Astrocyte of the hippocampus (primary cell): Measurements from ENCODE around the gene RALGPS1.

Experiments
- DNase-seq: peaks from one replicate; pipeline ENCODE4 v3.0.0; 2011; ENCODE audit warnings: low read depth, low spot score

RALGPS1 gene

DNA sequence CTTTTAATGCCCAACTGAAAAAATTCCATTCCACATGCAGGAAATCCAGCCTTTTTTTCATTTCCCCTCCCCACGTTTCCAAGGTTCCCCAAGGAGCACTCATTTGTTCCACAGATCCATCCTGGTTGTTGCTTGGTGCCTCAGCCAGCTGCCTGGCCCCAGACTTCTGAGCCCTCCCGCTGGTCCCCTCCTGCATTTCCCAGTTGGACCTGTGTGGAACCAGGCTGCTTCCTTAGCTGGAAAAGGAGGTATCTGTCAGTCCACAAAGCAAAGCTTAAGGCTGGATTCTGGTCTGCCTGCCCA, 163.0 kb downstream of the RALGPS1 start:
- no peak for DNase-seq

DNA sequence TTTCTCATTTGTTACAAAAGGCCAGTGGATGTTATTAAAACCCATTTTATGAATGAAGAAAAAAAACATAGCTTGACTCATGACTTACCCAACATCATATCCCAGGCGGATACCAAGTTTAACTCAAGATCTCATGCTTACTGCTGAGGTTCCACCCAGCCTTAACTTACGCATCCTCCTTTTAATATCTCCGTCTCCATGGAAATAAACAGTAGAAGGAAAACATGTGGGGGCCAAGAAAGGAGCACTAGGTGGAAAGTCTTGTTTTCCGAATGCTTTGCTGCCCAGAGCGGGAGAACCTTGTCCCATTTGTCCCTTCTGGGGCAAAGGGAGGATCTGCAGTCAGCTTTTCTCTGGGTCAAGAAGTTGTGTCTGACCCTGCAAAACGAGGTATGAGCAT, 163.8 kb downstream of the RALGPS1 start:
- no peak for DNase-seq

DNA sequence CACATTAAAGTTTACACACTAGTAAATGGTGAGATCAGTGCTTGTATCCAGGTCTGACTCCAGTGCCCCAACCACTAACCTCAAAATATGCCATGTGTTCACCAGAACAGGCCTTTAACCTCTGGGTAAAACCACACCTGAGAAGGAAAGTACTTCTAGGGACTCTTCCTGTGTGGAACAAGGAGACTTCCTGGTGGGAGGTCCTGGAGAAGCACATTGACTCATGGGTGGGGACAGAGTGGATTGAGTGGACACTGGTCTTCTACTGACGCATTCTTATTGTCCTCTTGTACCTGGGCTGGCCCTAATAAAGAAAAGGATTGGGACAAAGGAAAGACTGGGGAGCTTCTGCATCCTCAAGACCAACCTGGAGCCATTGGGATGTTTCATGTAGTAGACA, 164.4 kb downstream of the RALGPS1 start:
- DNase-seq, result no peak

DNA sequence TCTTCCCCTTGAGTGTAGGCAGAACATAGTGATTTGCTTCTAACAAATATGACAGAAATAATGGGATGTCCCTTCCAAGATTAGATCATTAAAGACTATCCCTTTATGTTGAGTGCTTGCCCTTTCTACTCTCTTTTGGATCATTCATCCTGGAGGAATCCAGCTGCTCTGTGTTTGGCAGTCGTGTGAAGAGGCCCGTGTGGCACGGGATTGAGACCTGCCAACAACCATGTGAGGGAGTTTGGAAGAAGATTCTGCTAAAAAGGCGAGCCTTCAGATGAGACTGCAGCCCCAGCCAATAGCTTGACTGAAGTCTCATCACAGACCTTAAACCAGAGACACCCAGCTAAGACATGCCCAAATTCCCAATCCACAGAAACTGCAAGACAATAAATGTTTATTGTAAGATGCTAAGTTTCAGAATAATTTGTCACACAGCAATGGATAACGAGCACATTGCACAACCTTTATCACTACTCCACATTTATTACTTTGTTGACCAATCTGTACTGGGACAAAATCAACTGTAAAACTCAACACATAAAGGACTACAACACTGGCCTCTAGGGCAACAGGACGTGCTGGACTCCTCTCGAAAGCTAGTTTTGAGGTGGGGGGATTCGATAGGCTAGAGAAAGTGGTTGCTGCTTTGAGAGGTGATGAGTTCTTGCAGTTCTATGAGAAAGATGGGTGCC, 165.0 kb downstream of the RALGPS1 start:
- DNase-seq, result no peak

DNA sequence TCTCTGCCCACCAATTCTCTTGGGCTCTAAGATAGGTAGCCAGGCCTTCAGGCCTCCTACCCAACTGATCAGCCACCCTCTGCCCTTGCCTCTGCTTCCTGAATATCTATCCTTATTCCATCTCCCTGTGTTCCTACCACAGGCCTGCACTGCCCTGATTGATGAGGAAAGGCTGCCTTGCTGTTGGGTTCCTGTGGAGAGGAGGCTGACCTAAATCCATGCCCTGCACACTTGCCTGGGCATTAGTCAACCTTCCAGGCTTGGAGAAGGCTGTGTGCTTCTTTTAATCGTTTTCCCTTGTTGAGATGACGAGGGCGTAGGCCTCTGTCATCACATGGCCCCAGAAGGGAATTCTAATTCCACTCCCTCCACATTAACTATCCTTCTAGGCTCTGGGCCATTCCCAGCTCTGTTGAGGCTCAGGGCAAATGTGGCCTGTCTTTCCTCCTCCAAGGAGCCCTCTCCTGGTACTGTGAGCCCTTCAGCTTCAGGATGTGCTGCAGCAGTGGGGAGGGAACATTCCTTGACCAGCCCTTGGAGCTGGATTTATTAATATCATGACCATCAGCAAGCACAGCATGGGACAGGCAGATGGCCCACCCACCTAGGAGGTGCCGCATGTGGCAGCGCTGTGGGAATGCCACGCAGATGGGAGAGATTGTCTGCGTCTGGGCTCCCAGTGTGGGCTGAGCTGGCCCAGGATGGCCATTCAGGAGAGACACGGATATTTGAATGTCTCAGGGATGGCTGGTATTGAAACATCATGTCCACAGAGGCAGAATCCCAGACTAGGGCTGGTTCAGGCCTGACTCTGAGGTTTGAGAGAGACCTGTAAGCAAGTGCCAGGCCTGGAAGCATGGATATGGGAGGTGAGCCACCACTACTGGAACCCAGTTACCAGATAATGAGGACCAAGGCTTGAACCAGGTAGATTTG, 166.9 kb downstream of the RALGPS1 start:
- no peak for DNase-seq

DNA sequence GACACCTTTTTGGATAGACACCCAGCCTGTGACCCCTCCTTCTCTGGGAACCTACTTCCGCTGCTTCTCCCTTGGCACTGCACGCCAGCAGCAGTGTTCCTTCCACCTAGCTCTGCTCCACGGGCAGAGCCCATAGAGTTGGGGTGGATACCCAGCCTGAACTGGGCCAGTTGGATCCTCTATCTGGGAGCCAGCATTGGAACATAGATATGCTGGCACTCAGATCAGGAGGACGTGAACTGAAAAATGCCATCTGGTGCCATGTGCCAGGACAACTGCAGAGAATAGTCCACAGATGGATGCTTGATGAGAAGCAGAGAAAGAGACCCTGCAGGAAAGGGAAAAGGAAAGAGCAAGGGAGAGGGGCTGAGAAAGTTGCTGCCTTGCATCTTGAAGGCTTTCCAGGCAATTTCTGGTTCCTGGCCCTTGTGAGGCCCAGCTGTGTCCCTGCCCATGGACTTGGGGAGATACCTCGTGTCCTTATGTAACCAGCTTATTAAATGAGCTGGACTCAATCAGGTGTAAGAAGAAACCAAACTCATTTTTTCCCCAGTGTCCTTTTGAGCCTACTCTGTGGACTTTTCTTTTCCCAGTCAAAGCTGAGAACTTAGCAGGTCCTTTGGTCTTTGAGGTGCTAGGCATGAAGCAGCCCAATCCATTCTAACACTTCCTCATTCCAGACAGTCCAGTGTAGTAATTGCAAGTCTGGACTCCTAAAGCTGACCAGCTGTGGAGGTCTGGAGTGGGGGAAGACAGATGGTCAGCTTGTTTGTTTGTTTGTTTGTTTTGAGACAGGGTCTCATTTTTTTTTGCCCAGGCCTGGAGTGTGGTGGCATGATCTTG, 168.8 kb downstream of the RALGPS1 start:
- DNase-seq, result no peak

DNA sequence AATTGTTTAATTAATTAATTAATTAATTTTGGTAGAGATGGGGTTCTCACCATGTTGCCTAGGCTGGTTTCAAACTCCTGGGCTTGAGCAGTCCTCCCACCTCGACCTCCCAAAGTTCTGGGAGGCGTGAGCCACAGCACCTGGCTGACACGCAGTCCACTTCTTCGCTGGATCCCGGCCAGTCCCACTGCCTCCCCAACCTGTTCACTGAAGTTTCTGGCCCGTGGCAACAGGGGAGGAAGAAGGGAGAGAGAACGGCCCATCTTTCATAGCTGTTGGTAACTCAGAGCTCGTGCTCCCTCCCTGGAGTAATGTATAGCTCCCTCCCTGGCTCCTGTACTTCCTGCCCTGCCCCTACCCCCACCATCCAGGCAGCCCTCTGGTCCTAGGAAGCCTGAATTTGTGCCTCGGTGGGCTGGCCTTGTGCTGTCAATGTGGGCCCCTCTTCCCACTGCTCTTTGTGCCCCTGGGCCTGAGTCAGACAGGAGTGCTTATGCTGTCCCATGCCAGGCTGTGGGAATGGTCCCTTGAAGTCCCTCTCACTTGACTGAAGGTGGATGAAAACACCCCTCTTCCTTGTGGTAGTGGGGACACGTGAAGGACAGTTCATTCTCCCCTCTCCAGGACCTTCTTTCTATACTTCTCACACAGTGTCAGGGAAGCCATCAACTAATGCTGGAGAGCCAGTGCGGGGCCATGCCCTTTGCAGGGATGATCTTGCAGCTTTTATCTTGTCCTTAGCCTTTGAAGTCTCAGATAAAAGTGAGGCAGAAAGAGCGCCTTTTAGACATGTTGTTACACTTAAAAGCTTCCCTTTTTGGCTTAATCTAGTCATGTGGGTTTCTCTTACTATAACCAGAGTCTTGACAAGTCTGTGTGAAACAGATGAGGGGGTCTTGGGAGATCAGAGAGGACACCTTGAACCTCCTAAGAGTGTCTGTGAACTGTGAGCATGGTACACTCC, 169.8 kb downstream of the RALGPS1 start:
- no peak for DNase-seq

DNA sequence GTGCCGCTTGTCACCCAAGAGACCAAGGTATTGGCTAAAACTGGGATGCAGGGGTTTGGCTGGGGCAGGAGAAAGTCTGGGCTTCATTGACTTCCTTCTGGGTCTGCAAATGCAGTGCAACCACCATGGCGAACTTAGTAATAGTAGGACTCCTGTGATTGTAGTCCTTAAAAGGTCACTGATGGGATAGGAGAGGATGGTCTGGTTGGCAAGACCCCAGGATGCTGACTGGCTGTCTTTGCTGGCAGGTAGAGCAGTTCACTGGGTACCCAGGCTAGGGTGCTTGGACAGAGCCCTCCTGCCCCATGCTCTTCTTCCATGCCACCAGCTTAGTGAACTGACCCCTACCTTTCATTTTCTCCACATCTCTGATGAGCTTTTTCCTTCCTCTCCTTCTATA, 170.6 kb downstream of the RALGPS1 start:
- DNase-seq, result no peak

DNA sequence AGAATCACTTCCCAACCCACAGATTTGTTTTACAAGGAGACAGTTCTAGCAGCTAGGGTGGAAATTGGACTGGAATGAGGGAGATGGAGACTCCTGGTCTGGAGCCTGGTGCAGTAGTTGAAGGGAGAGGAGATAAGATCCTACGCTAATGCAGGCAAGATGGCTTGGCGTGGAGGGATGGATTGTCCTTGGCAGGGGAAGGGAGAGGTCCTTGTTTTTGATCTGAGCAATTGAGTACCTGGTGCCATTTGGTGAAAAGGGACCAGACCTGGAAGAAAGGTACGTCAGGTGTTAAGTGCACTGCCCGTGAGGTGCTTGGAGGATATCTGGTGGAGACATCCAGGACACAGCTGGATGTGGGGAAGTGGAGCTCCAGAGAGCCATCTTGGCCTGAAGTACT, 172.2 kb downstream of the RALGPS1 start:
- DNase-seq, result no peak

DNA sequence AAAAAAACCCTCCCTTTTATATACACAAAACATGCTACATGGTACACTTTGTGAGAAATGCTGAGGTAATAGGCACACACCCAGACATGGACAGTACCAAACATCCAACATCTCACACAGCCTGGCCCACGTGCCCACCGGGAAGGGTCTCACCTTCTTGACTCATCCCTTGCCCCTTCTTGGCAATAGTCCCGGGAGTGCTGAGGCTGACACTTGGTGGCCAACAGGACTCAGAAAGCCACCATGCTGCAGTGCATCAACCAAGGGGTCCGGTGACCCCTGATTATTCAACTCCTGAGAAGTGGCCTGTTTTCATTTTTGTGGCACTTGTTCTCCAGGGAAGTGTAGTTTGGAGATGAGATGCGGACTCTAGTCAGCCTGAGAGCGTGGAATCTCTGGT, 172.8 kb downstream of the RALGPS1 start:
- no peak for DNase-seq

DNA sequence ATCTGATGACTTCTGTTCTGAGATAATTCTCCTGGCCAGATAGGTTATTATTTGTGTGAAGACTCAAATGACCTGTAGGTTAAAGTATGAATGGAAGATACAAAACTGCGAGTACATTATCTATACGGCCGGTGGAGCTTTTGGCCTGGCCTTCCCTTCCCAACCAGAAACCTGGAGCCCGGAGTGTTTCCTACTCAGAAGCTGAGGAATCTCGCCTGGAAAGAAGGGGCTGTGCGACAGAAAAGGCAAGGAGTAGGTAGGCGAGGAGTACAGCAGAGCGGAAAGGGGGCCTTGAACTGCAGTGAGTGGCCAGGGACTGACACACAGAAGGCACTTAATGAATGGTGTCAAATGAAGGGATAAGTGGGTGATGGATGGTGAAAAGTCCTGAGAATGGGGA, 173.3 kb downstream of the RALGPS1 start:
- no peak for DNase-seq

DNA sequence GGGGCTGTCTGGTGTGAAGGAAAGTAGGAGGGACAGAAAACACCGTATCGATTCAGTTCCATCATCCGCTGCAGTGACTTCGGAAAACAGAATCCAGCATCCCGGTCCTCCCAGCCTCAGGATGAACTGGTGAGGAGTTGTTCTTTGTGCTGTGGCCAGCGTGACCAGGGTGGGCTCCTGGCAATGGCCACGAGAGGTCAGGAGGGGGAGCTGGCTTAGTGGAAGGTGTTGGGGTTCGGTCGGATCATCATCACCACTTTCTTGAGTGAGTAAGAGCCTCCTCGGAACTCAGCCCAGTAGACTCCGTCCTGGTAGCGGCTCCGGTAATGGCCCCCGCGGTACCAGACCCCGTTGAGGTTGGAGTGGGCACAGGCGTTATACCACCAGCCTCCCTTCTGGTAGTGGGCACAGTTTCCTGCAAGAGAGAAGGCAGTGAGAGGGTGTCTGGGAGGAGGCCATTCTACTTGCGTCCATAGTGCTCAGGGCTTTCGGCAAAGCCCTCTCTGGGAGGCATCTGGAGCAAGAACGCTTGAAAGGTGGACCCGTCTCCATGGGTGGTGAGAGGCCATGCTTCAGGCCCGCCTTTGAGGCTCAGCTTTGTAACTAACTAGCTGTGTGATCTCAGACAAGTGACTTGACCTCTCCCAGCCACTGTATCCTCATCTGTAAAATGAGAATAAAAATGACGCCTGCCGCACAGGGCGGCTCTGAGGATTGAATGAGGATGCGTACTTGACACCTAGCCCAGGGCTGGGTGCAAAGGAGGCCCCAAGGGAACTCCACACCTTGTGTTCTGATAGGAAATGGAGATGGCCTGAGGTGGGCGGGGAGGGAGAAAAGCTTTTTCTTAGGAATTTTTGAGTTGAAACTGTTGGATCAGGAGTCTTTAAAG, 174.4 kb downstream of the RALGPS1 start:
- DNase-seq, result no peak

DNA sequence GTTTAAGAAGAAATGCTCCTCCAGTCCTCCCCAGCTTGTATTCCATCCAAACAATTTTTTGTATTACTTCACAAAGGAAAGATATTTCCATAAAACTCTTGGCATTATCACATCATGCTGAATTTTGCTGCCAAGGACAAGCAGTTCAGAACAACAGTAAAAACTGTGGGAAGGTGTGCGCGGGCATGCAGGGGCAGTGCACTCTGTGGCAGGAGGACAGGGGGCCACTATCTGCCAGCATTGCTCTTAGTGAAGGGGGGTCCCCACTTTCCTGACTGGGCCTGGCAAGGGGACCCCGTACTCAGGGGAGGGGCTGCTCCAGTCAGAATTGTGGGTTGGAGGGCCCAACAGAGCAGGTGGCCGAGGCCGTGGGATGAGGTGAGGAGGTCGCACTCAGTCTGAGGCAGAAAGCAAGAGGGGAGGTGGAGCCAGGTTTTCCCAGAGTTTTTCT, 175.1 kb downstream of the RALGPS1 start:
- no peak for DNase-seq

DNA sequence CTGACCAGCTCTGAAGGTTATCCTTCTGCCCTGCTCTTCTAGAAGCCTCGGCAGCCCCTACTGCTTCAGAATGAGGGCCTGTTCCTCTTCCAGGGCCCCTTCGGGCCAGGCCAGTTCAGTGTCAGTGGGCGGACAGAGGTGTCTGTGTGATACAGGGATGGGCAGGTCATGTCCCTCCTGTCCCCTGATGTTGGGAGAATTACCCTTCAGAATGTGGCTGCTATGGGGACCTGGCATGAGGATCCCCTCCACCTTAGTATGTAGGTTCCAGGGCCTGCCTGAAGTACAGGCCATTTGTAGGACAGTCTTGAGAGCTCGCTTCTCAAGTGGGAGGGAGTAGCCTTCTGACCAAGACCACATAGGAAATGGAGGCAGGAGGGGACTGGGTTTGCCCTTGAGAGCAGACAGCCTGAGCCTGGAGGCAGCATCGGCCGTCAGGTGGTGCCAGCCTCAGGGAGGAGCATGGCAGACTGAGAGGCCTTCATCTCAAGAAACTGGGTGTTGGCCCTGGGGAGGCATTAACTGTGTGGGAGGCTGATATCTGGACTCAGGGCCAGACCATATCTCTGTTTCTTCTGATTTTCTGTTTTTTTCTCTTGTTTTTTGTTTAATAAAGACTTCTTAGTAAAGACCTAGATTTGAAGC, 175.9 kb downstream of the RALGPS1 start:
- DNase-seq, result no peak

DNA sequence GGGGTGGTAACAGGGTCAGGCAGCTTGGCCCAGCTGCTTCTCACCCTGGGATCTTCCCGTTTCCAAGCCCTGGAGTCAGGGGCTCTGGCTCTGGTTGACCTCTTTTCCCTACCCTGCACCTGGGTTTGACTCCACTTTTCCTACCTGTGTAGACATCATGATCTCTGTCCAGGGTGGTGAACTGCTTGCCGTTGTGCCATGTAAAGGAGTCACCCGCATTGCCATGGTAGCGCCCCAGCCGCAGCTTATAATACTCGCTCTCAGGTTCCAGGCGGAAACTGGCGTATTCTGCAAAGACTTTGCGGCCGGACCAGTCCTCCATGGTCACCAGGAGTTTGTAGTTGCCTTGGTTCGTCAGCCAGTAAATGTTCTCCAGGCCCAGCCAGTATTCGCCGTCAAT, 176.9 kb downstream of the RALGPS1 start:
- DNase-seq, result no peak

DNA sequence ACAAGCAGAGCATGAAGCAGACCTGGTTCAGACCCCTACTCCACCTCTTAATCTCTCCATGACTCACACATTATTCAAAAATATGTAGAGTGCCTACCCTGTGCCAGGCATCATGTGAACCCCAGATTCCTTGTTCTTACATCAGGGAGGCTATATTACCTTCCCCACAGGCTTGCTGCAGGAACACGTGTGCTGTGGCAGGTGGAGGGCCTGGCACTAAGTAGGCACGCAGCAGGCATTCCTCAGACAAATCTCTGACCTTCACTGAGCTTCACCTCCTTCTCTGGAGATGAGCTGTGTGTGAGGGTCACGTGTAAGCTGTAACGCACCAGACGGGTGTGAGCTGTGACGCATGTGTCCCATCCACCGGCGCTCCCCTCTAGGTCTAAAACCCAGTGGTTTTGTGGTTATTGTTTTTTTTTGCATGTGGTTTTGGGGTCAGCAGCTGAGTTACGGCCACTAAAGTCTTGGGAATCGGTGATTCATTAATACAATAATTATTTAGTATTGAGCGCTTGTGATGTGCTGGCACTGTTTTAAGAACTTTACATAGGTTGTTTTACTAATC, 177.5 kb downstream of the RALGPS1 start:
- DNase-seq, result peak; percentile 54

DNA sequence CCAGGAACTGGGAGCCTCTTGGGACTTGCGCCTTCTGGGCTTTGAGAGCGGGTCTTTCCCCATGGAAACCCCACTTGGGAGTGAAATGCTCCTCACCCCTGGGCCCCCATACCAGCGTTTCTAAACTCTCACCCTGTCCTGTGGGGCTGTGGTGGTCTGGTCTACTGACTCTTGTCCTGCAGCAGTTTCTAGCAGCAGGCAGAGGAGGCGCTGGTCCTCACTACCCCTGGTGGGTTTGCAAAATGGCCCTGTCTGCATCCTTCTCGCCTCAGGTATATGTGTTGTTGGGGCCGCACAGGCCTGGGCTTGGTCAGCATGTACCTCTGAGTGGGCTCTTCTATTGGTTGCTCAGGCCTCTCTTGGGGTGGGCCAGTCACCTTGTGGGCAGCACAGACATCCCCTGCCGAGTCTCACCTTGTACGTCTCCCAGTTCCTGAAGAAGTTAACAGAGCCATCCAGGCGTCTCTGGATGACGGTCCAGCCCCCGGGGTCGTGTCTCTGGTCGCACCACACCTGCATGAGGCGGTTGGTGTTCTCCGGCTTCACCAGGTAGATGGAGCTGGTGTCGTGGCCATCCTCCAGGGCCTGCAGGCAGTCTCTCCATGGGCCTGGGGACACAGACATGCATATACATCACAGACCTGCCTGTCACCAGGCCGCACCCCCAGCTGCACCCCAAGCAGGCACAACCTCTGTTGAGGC, 178.9 kb downstream of the RALGPS1 start:
- no peak for DNase-seq

DNA sequence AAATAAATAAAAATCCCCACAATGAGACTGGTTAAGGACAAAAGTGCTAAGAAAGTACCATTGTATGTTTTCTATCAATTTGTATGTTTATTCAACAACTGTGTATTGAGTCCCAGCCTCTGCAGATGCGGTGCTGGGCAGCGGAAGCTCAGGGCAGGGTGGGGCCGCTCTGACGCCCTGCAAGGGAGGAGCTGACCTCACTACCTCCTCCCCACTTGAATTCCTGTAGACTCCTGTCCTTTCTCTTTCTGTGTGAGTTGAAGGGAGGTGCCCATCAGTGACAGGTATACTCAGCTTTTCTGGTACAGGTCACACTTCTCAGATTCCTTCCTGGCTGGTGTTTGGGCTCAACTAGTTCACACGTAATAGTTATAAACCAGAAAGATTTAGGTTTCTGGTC, 180.8 kb downstream of the RALGPS1 start:
- no peak for DNase-seq

DNA sequence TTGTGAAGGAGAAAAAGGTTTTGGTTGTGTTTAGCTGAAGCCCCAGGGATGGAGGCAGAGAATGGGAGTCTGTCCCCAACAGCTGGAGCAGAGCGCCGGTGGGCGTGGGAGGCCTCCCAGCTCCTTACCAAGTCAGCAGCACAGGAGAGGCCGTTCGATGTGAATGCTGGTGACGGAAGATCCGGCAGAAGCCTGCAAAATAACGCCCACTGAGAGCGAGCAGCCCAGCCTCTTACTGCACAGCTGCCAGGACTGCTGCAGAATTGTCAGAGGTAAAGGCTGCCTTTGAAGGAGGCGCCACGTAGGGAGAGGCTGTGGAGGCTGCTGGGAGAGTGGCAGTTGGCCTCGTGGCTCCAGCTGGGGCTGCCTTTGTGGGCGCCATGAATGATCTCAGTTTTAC, 181.6 kb downstream of the RALGPS1 start:
- no peak for DNase-seq
